ENCODE measurements around the gene OR51S1.
"Not testable (repeated sequence)": the region's sequence is repeated elsewhere in the genome, so short reads cannot be mapped to it uniquely, and the experiment has no call there.

OR51S1 gene, protein sequence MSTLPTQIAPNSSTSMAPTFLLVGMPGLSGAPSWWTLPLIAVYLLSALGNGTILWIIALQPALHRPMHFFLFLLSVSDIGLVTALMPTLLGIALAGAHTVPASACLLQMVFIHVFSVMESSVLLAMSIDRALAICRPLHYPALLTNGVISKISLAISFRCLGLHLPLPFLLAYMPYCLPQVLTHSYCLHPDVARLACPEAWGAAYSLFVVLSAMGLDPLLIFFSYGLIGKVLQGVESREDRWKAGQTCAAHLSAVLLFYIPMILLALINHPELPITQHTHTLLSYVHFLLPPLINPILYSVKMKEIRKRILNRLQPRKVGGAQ

DNA sequence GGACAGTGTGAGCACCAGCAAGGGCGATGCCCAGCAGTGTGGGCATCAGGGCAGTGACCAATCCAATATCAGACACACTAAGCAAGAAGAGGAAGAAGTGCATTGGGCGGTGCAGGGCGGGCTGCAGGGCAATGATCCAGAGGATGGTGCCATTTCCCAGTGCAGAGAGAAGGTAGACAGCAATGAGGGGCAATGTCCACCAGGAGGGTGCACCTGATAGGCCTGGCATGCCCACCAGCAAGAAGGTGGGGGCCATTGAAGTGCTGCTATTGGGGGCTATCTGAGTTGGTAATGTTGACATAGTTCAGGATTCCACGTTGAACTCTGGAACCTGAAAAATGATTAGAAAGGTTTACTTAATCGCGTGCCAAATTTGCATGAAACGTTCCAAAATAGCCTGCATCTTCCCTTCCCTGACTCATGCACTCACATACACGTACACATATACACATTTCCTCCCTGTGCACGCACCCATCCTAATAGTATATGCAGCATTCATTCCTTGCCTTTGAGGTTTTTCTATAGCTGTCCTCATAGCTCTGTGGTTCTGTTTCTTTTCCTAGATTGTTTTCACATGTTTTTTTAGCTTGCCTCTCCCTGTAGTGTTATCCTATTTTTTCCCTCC is at the start of gene OR51S1:
TSS of gene OR51S1 (minus strand) at position 301 of the 625 bp plus-strand sequence. CDS start at position 301, 0 bp downstream.
- no peak for DNase-seq

DNA sequence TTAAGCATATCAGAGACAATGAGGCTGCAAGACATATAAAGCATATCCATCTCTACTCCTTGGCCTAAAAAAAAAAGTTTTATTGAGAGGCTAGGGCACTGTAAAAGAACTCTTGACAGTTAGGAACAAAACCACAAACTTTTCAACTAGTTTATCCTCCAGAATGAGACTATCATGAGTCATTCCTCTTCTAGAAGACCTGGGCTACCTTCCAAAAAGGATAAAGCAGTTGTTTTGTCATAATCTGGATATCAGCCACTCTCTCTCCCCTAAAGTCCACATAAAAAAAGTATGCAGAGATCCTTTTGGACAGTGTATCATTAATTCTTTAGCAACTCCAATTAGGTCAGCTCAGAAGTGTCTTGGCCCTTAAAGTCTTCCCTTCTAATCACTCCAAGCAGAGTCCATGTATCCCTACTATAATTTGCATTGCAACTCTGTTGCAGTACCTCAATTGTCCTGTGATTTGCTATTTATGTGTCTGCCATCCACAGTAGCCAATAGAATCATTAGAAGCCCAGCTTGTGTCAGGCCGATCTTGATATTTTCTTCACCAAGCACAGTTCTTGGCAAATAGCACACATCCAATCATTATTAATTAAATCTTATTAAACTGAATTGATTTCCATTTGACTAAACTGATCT is 43.1 kb upstream of the OR51S1 start:
- no peak for DNase-seq

DNA sequence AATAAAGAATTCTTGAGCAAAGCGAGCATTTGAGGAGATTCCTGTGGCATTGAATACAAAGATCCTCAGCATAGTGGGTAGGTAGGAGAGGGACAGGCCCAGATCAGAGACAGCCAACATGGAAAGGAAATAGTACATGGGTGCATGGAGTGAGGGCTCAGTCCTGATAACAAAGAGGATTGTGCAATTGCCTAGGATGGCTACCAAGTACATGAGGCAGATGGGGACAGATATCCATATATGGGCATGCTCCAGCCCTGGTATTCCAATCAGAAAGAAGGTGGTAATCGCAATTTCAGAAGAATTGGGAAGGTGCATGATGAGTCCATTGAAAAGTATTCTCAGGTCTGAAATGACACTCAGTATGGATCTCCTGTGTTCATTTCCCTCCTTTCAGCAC is 41.3 kb upstream of the OR51S1 start:
- DNase-seq, result no peak

DNA sequence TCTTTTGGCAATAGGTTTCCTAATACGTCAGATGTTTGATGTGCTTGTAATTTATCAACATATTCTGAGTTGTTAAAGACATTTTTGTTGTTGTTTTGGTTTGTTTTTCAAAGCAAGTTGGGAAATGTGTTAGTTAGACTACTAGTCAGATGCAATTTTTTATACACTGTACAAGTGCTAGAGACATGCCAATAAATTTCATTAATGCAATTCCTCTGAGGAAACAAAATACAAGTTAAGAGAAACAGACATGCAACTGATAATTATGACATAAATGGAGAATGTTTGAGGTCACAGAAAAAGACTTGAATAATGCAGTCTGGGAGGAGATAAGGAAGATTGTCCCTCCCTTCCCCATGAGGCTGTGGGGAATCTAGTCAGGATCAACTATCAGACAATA is 38.6 kb upstream of the OR51S1 start:
- DNase-seq, result no peak

DNA sequence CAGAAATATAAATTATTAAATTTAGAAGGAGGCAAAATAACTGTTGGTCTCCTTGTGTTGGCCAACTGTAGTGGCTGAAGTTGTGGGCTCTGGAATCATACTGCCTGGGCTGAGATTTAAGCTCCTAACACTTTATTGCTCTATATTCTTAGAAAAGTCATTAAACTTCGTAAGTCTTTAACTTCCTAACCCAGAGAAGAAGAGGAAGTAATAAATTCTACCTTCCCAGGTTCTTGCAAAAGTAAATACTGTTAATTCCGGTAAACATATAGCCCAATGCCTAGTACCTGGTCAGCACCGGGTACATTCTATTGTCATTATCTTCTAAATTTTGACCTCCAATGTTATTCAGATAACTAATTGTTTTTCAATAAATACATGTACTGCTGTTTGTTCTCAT is 37.2 kb upstream of the OR51S1 start:
- no peak for DNase-seq

DNA sequence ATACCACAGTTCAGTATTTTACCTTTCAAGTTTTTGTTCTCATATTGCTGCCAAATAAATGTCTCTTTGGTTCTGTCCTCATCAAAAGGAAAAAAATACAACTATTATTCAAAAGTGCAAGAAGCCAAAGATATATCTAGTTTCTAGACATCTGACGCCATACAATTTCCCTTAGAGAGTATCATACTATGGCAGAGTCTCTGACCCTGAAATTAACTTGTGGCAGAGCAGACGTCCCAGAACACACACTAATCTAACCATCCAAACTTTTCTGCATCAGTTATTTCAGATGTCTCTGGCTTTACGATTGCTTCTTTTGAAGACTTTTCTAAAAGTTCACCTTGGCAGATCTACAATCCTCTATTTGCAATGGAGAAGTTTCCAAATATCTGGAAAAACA is 35.4 kb upstream of the OR51S1 start:
- DNase-seq, result no peak

DNA sequence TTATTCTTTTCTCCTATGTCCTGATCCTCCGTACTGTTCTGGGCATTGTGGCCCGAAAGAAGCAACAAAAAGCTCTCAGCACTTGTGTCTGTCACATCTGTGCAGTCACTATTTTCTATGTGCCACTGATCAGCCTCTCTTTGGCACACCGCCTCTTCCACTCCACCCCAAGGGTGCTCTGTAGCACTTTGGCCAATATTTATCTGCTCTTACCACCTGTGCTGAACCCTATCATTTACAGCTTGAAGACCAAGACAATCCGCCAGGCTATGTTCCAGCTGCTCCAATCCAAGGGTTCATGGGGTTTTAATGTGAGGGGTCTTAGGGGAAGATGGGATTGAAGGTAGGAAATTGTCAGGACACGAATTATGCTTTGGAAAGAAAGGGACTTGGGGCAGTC is 33.5 kb upstream of the OR51S1 start:
- no peak for DNase-seq

DNA sequence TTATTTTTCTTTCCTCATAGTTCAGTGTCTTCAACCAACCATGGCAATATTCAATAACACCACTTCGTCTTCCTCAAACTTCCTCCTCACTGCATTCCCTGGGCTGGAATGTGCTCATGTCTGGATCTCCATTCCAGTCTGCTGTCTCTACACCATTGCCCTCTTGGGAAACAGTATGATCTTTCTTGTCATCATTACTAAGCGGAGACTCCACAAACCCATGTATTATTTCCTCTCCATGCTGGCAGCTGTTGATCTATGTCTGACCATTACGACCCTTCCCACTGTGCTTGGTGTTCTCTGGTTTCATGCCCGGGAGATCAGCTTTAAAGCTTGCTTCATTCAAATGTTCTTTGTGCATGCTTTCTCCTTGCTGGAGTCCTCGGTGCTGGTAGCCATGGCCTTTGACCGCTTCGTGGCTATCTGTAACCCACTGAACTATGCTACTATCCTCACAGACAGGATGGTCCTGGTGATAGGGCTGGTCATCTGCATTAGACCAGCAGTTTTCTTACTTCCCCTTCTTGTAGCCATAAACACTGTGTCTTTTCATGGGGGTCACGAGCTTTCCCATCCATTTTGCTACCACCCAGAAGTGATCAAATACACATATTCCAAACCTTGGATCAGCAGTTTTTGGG is 33.0 kb upstream of the OR51S1 start, which contains the start of gene OR51T1:
TSS of gene OR51T1 (plus strand) at position 41 of the 641 bp plus-strand sequence. CDS start at position 41, 0 bp downstream.
- DNase-seq, result no peak

DNA sequence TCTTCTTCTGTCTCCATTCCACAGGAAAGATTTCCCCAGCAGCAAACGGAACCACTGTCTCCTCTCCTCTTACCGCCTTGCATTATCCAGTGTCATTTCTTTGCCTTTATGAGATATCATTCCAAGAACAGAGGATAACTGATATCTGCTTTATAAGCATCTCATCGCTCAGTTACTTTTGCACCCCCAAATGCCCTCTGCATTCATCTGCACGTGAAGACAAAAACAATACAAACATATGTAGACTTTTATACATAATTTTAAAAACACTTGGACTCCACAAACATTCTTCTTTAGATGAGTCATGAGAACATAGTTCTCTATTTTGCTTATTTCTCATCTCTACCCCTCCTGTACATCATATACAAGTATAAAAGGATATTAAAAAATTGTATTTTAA is 32.2 kb upstream of the OR51S1 start:
- DNase-seq, result no peak

DNA sequence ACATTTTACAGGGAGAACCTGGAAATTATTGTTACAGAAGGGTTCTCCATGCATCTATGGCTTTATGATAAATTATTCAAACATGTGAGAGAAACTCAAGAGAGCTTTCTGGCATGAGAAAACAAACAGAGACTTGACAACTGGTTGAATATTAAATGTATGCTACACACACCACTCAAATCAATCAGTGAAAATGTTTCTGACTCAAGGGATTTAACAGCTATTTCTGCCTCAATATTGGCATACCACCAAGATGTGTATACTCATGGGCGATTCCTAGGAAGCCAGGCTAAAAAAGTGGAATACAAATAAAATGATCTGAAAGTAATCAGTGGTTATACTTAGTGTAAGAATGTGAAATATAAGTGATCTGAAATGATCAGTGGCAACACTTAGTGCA is 16.8 kb upstream of the OR51S1 start:
- no peak for DNase-seq

DNA sequence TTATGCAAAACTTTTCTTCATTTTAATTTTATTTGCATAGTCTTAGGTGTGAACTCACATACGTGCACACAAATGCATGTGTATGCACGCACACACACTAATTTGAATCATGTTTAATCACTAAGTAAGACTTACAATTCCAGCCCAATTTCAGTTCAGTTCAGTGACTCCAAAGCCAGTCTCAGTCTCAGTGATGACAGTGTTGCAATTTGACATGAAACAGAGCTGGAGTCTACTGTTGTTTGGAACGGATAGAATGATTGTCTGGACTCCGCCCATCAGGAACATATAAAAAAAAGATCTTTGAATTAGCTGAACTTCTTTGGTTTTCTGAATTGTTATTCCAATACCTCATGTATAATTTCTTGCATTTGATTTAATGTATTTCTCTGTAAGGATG is 14.9 kb upstream of the OR51S1 start:
- DNase-seq, result no peak

DNA sequence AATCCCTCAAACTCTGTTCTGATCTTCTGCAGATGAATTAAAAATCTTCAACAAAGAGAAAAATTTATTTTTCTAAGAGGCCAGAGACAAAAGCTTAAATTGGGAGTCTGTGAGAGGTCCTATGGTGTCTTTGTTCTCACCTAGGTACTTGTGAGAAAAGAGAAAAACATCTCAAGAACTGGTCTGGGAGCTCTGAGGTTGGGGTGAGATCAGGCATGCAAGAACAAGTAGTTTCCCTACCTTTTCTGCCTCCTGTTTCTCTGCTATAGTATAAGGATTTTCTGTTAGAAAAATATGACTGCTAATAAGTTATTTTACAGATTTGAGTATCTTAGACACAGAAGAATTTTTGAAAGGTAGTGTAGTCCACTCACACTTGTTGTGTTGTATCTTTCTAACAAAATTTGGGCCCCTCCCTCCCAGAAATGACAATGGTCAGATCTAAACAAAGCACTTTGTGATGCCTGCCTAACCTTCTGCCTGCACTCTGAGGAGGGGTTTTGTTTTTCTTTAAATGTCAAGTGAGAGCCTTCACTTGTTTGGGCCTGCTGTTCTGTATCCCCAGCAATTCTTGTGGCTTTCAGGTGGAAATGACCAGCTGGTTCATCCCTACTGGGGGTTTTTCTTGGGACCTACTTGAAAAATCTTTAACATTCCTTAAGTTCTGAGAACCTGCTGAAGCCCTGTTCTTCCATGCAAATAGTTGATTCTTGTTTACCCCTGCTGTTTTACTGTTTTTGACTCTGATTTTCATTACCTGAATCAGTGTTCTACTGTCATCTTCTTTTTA is 13.6 kb upstream of the OR51S1 start:
- no peak for DNase-seq

DNA sequence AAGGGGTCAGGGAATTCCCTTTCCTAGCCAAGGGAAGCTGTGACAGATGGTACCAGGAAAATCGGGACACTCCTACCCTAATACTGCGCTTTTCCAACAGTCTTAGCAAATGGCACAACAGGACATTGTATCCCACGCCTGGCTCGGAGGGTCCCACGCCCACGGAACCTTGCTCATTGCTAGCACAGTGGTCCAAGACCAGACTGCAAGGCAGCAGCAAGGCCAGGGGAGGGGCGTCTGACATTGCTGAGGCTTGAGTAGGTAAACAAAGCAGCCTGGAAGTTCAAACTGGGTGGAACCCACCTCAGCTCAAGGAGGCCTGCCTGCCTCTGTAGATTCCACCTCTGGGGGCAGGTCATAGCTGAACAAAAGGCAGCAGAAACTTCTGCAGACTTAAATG is 5.3 kb upstream of the OR51S1 start:
- DNase-seq, result not testable (repeated sequence)

DNA sequence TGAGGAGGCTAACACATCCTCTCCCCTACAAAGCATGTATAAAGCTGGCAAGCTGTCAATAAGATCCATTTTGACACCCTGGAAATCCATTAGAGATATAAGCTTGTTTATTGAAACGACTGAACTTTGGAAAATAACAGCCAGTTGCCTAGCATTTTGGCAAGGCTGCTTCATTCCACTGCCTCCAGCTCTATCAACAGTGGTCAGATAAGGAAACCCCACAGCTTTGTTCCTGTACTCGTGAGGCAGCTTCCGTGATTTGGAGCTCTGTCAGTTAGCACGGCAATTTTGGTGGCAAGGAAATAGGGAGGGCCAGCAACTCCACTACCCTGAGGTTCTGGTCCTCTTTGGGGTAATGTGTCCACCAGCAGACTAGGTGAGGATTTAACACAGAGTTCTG is 2.0 kb upstream of the OR51S1 start:
- no peak for DNase-seq

DNA sequence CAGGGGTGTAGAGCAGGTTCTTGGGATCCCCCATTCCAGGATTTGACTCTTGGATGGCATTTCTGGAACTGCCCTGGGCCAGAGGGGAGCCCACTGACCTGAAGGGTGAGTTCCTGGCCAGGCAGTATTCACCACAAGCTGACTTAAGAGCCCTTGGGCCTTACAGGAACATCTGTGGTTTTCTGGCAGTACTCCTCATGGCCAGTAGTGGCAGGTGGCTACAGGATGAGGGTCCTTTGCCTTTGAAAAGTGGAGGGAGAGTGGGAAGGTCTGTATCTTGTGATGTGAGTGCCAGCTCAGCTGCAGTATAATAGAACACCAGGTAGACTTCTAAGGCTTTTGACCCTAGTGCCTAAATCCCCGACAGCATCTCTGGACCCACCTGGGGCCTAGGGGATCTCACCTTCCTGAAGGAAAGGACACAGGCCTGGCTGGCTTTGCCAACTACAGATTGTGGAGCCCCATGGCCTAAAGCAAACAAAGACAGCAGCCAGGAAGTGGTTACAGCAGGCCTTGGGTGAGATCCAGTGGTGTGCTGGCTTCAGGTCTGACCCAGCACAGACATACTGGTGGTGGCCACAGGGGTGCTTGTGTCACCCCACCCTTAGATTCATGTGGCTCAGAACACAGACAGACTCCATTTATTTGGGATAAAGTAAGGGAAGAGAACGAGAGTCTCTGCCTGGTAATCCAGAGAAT is 9.0 kb downstream of the OR51S1 start:
- DNase-seq, result no peak

DNA sequence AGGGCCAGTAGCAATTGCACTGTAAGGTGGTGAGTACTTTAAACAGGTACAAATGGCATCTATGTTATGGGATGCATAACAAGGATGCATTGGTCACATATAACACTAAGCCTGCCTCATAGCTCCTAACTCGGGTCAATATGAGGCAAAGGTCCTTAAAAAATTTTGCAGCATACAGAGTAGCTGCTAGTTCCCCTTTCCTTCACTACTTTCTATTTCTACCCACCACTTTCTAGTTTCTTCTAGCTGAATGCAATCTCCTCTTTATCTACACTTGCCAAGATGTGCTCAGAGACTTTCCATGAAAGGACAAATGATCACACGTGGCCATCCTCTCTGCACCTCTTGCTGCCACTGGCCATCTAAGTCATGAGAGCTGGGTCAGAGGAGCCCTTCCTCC is 18.1 kb downstream of the OR51S1 start:
- DNase-seq, result no peak

DNA sequence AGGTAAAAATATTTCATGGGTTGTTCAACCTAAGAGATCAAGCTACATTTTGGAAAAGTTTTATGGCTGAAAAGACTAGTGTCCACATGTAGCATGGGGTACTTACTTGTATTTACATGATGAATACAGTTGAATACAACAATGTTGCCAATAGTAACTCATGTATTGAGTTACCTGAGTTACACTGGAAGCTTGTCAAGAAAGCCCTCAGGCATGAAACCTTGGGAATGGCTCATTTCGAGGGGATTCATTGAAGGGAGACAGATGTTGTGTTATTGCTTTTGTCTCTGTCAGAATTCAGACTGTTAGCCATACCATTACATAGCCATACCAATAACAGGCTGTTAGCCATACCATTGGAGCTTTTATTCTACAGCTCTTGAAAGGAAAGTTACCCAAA is 18.7 kb downstream of the OR51S1 start:
- no peak for DNase-seq

DNA sequence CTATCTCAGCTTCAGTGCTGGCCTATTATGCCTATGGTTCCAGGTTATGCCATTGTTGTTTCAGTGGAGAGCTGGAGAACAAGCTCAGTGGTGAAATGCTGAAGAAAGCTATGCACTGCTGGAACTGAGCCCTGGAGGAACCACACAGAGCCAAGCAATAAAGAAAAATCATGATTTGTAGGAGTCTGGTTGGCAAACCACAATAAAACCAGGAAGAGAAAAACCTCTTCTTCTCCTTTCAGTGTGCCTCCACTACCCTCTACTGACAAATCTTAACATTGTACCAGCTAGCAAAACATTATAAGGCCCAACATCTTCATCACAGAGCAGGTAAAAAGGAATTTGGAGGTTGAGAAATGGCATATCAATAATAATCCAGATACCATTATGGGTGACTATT is 22.6 kb downstream of the OR51S1 start:
- DNase-seq, result no peak

DNA sequence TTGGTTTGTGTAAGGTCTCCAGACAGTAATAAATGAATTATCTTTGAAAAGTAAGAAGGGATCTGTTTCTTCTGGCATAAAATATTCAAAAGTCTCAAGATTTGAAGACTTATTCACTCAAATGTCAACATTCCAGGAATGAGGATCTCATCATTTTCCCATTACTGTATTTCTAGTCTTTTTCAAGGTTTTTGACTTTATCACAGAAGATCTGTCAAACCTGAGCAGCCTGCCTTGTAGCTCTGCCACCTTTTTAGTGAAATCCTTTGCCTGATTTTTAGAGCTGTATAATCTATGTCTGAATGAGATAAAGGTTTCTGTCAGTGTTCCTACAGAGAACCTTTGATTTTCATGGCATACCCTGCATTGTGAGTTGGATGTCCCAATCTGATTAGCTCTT is 23.9 kb downstream of the OR51S1 start:
- no peak for DNase-seq

DNA sequence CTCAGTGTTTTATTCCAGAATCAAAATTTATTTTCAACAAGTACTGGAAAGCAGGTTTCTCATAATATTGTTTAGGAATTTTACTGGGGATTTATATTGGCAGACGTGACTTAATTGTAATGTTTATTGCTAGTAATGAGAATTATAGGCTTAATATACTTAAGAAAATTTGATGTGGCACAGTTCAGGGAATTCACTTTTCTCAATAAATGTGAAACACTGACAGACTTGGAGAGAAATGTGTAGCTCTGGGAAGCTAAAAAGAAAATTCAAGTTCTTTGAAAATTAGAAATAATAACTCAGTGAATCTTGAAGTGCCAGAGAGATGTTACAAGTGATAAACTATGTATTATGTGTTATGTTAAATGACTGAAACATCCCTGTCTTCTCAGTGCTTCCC is 28.0 kb downstream of the OR51S1 start, which contains the start of gene OR51F2:
TSS of gene OR51F2 (plus strand) at position 301 of the 400 bp plus-strand sequence. CDS start 101 bp downstream, outside the sequence.
- no peak for DNase-seq

DNA sequence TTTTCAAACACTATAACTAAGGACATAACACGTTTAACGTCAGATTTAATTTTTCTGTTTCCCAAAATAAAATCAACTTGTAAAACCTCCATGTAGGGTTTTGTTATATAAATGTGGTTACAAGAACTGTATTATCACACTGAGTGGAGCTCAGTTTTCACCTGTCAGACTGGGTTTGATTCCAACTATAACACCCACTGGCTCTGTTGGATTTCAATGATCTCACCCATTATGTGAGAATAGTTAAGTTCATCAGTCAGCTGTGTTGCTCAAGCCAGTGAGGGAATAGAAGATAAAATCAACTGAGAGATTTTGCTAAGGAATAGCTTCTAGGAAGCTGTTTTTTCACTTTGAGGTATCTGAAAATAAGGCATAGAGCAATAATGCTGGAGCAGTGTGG is 39.8 kb downstream of the OR51S1 start:
- DNase-seq, result no peak

DNA sequence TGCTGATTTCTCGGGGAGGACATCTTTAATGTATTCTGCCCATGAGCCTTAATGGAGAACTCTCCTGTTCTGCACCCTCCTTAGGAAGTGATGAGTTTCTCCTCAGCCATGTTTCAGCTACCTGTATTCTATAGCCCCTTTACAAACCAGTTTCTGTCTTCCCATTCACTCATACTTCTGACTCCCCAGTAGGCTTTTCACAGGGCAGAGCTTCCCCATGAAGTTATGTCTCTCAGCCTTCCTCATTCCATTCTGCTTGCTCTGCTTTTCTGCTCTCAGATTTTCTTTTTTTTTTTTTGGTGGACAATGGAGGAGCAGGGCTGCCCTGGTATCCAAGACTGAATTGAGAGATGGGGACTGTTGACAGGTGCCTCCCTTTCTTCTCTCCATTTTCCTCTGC is 40.5 kb downstream of the OR51S1 start:
- DNase-seq, result no peak

All from MV-4-11 (cell line).